Measurements from ENCODE around the gene B4GALNT2. TPM values are rescaled to one million over a fixed set of nuclear protein-coding genes. Genes with fewer than 3 reads are reported as not detected.

Gene B4GALNT2
- total and polyA plus RNA-seq, 2 donors (not counting 3 experiments of a cell fraction or from before 2014, with no cell fraction given) = 0.11 TPM; not detected in 1

DNA sequence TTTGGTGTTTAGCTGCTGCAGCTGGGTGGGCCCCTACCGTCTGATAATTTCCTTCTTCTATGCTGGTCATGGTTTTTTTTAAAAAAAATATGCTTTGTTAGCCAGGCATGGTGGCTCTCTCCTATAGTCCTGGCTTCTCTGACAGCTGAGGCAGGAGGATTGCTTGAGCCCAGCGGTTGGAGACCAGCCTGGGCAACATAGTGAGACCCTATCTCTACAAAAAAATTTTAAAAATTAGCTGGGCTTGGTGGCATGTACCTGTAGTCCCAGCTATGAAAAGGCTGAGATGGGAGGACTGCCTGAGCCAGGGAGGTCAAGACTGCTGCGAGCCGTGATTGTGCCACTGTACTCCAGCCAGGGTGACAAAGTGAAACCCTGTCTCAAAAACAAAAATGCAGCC, 19.4 kb downstream of the B4GALNT2 start:
- no TSS peak for BruUV-seq (replicated peaks)
- CTCF ChIA-PET = no interaction called here
- POLR2A ChIA-PET = no interaction called here
- H3K9ac ChIP-seq (replicated peaks; ENCODE audit: extremely low read depth, insufficient read depth, low read length) = no peak overlapping the region
- no peaks in the 10 kb centered on the region for H3K36me3 ChIP-seq (ENCODE audit: control insufficient read depth in 2 of 2, extremely low read depth in 1 of 2, insufficient read depth in 2 of 2, low read length in 2 of 2)
- dilution Hi-C loops (cut with MboI; ENCODE audit: extremely low pct_ligation_motif_present, low sequenced_read_pairs) = no loop called here
- H3K4me1 ChIP-seq (ENCODE audit: control insufficient read depth, extremely low read depth, insufficient read depth, low read length) = no peaks in the 10 kb centered on the region
- no peaks in the 10 kb centered on the region for H3K79me2 ChIP-seq (ENCODE audit: control insufficient read depth, insufficient read depth, low read length)
- no peaks in the 10 kb centered on the region for H4K20me1 ChIP-seq (replicated peaks; ENCODE audit: control insufficient read depth, extremely low read depth, insufficient read depth, low read length)
- no peak for TF ChIP-seq FOS (IDR thresholded peaks at IDR 0.05; ENCODE audit: borderline replicate concordance, insufficient read depth, low read length)
- H3K9me1 ChIP-seq (replicated peaks; ENCODE audit: control insufficient read depth, extremely low read depth, insufficient read depth, low read length) = no peaks in the 10 kb centered on the region
- H3K4me3 ChIP-seq (replicated peaks in 1 of 3; ENCODE audit: insufficient read depth in 1 of 3, low read depth in 1 of 3, low read length in 3 of 3) = no peak overlapping the region
- no peak overlapping the region for H2AFZ ChIP-seq (ENCODE audit: low read depth, low read length)
- H3K9me3 ChIP-seq (replicated peaks; ENCODE audit: control insufficient read depth, insufficient read depth, low read length) = no peaks in the 10 kb centered on the region
- no peak overlapping the region for H3K27ac ChIP-seq (ENCODE audit: insufficient read depth, low read depth, low read length)
- no peak overlapping the region for H3K4me2 ChIP-seq (ENCODE audit: insufficient read depth, low read length)
- intact Hi-C loops (cut with micrococcal nuclease) = no loop called here
- FAIRE-seq (no peak), DNase-seq (ENCODE audit: low read depth, low spot score) (no peak)
- H3K27me3 ChIP-seq (ENCODE audit: control insufficient read depth in 2 of 2, insufficient read depth in 2 of 2, low read length in 2 of 2) = peaks cover 0 to 4% of the 10 kb centered on the region in 2 experiments

DNA sequence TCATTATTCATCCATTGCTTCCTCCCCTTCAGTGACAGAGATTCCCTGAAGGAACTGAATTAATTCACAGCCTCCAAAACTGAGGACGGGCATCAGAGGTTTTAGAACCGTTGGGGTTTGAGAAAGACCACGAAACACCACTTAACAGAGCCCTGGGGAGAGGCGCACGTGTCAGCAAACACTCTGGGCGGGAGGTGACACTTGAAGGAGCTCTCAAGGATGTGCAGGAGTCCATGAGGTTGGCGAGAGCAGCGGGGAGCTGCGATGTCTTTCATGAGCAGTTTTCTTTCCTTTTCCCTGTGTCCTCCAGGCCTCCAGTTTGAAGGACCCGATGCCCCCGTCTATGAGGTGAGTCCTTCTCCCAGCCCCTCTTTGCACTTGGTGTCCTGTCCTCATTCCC, 23.7 kb downstream of the B4GALNT2 start:
- Histone ChIP-seq H3K9ac (replicated peaks; ENCODE audit: extremely low read depth, insufficient read depth, low read length) (no peak overlapping the region), H4K20me1 (replicated peaks; ENCODE audit: control insufficient read depth, extremely low read depth, insufficient read depth, low read length) (no peaks in the 10 kb centered on the region), H3K9me3 (replicated peaks; ENCODE audit: control insufficient read depth, insufficient read depth, low read length) (no peaks in the 10 kb centered on the region), H3K36me3 (ENCODE audit: control insufficient read depth in 2 of 2, extremely low read depth in 1 of 2, insufficient read depth in 2 of 2, low read length in 2 of 2) (no peaks in the 10 kb centered on the region), H3K4me3 (replicated peaks in 1 of 3; ENCODE audit: insufficient read depth in 1 of 3, low read depth in 1 of 3, low read length in 3 of 3) (no peak overlapping the region), H3K79me2 (ENCODE audit: control insufficient read depth, insufficient read depth, low read length) (no peaks in the 10 kb centered on the region), H2AFZ (ENCODE audit: low read depth, low read length) (no peak overlapping the region), H3K4me2 (ENCODE audit: insufficient read depth, low read length) (no peak overlapping the region), H3K4me1 (ENCODE audit: control insufficient read depth, extremely low read depth, insufficient read depth, low read length) (no peaks in the 10 kb centered on the region), H3K27ac (ENCODE audit: insufficient read depth, low read depth, low read length) (no peak overlapping the region), H3K9me1 (replicated peaks; ENCODE audit: control insufficient read depth, extremely low read depth, insufficient read depth, low read length) (no peaks in the 10 kb centered on the region), H3K27me3 (ENCODE audit: control insufficient read depth in 2 of 2, insufficient read depth in 2 of 2, low read length in 2 of 2) (peaks cover 10 to 11% of the 10 kb centered on the region in 2 experiments)
- intact Hi-C loops (cut with micrococcal nuclease) (no loop called here), dilution Hi-C loops (cut with MboI; ENCODE audit: extremely low pct_ligation_motif_present, low sequenced_read_pairs) (no loop called here)
- no peak for TF ChIP-seq CTCF (IDR thresholded peaks at IDR 0.05; ENCODE audit: extremely low read depth in 1 of 2, insufficient read depth in 1 of 2, low read depth in 1 of 2, low read length in 2 of 2)
- TF ChIP-seq, protein P1, sequence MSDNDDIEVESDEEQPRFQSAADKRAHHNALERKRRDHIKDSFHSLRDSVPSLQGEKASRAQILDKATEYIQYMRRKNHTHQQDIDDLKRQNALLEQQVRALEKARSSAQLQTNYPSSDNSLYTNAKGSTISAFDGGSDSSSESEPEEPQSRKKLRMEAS (IDR thresholded peaks at IDR 0.05; ENCODE audit: insufficient read depth, insufficient read length) = no peak
- TF ChIP-seq POLR2AphosphoS5 (IDR thresholded peaks at IDR 0.05; ENCODE audit: insufficient read depth, low read depth, low read length) = no peak
- no peak for TF ChIP-seq JUN (IDR thresholded peaks at IDR 0.05; ENCODE audit: borderline replicate concordance, insufficient read depth, insufficient read length, low read depth)
- ChIA-PET CTCF (no interaction called here), POLR2A (no interaction called here)
- FAIRE-seq = no peak
- no TSS peak for BruUV-seq (replicated peaks)
- DNase-seq (ENCODE audit: low read depth, low spot score) = no peak

Data from endothelial cell of umbilical vein (primary cell).